Transverse colon (tissue), 4 donors: ENCODE measurements around the gene COX7A1. TPM values are rescaled to one million over a fixed set of nuclear protein-coding genes. Genes with fewer than 3 reads are reported as not detected.
"Not testable (repeated sequence)": the region's sequence is repeated elsewhere in the genome, so short reads cannot be mapped to it uniquely, and the experiment has no call there.

ENCODE experiments used
- DNase-seq: peaks from one replicate; pipeline ENCODE4 v3.0.0-alpha.2; 2019
- H3K27ac ChIP-seq, 4 donors: fragments of 200-600 bp; sonication (generic); 2 replicates each; pipeline ENCODE4 v1.5.1; 2016 to 2018; ENCODE audit warnings: inconsistent platforms in 4 of 4
- H3K27me3 ChIP-seq: fragments of 200-600 bp; sonication (generic); 2 replicates; pipeline ENCODE4 v1.5.1; 2017; ENCODE audit warnings: inconsistent platforms
- H3K36me3 ChIP-seq, 4 donors: fragments of 200-600 bp; sonication (generic); 2 replicates each; pipeline ENCODE4 v1.5.1; 2017 to 2019; ENCODE audit warnings: inconsistent platforms in 4 of 4
- H3K4me1 ChIP-seq, 4 donors: fragments of 200-600 bp; sonication (generic); 2 replicates each; pipeline ENCODE4 v1.5.1; 2017 to 2020; ENCODE audit warnings: inconsistent platforms in 4 of 4
- H3K4me3 ChIP-seq, 4 donors: fragments of 200-600 bp; sonication (generic); 1 replicate in 1 of 4; 2 replicates in 3 of 4; pipeline versions ENCODE4 v1.5.1 to v1.6.1; 2017 to 2019; ENCODE audit warnings: inconsistent platforms in 4 of 4
- H3K9me3 ChIP-seq, 2 donors: fragments of 200-600 bp; sonication (generic); 2 replicates each; pipeline ENCODE4 v1.5.1; 2017 to 2019; ENCODE audit warnings: inconsistent platforms in 2 of 2
- EP300 ChIP-seq: sonication (generic); formaldehyde crosslinking; IDR thresholded peaks from one replicate; pipeline ENCODE4 v1.6.1; 2017; ENCODE audit warnings: antibody characterized with exemption, low read depth
- POLR2A ChIP-seq: fragments of 450-650 bp; IDR thresholded peaks from one replicate; pipeline ENCODE4 v1.6.1; 2016; ENCODE audit warnings: antibody characterized with exemption, mild to moderate bottlenecking, moderate library complexity
- POLR2AphosphoS5 ChIP-seq, 3 donors: sonication (generic); formaldehyde crosslinking; IDR thresholded peaks; one replicate each; pipeline ENCODE4 v1.6.1; 2016; ENCODE audit warnings: antibody characterized with exemption in 3 of 3
- whole genome bisulfite sequencing, 2 donors: methylation state at CpG; one replicate each; pipeline ENCODE4 v1.1.5; 2018; ENCODE audit warnings: low coverage in 1 of 2; 5-methylcytosine and 5-hydroxymethylcytosine counted together
- in situ Hi-C, 4 donors: fragments of 200-750 bp; cut with MboI; loops; one replicate each; pipeline versions ENCODE4 v1.15.0 to v1.15.1; 2017; ENCODE audit warnings: low sequenced_read_pairs in 3 of 4, low pct_ligation_motif_present in 1 of 4, low pct_unique_long_range_greater_than_20kb in 1 of 4
- intact Hi-C: fragments of 100-400 bp; cut with DNase I; formaldehyde crosslinking; loops from one replicate; pipeline ENCODE4 v1.15.1; 2023; ENCODE audit warnings: low total_unique reads
- total RNA-seq, 4 donors: library from RNA; depleted of rRNA; stranded (reverse); fragments of >200 nt; gene quantifications; one replicate each; pipeline ENCODE4 v1.1.0, GENCODE V29; 2016
- TF ChIP-seq, protein P1 (sequence below), 5 experiments: fragments of 200-600 bp in 3 of 5; fragments of 450-650 bp in 2 of 5; sonication (generic) in 3 of 5; IDR thresholded peaks; 1 replicate in 2 of 5; 2 replicates in 3 of 5; pipeline ENCODE4 v1.5.1; 2016 to 2017; ENCODE audit warnings: antibody characterized with exemption in 5 of 5, inconsistent platforms in 3 of 5, mild to moderate bottlenecking in 2 of 5, moderate library complexity in 1 of 5

Gene COX7A1
- 10 to 100 TPM in 2 of 4 donors, 1 to 10 TPM in 1, not detected in 1; 7.8 to 26.3 (median 11.7) TPM for total RNA-seq

DNA sequence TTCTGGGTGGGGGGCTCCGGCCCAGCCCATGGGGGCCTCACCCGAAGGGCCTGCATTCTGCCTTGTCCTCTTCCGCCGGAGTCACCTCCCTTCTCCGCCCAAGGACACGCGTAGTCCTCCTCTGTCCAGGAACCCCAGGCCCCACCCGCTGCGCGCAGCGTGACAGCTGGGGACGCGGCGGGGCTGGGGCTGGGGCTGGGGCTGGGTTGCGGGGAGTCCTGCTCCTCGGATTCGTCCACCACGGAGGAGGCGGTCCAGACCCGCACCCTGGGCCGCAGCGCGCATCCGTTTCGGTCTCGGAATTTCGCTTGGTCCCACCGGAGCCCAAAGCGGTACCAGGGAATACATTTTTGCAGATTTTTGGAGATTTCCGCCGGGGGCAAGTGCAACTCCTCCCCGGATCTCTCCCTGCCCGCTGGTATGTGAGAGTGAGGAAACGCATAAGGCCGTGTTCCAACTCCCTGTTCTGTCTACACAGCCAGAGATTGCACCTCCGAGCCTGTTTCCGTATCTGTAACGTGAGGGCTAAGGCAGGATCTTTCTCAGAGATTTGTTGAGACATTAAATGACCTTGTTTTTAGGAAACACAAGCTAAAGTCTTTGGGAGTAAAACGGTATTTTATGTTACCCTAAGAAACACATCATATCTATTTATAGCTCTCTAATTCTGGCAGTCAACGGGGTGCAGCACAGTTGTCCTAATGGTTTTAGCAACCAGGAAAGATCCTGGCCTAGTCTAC, at the start of gene COX7A1:
COX7A1 (minus strand) TSS at position 96 of the 740 bp plus-strand sequence; CDS start at position 56, 40 bp downstream.
- H3K9me3 ChIP-seq = no peaks in the 10 kb centered on the region
- peak within 1 kb of the TSS; percentile 39 to 54 (median 47) for H3K4me3 ChIP-seq
- in situ Hi-C loops = no loop called here
- H3K36me3 ChIP-seq = peaks cover 0 to 20% (median 7%) of the 10 kb centered on the region in 4 donors
- peak within 1 kb of the TSS; percentile 84 to 95 (median 94) for H3K27ac ChIP-seq
- TF ChIP-seq POLR2AphosphoS5 (IDR thresholded peaks at IDR 0.05) (peak; percentile 63 to 78 (median 71)), POLR2A (peak; percentile 30)
- TF ChIP-seq, protein P1, sequence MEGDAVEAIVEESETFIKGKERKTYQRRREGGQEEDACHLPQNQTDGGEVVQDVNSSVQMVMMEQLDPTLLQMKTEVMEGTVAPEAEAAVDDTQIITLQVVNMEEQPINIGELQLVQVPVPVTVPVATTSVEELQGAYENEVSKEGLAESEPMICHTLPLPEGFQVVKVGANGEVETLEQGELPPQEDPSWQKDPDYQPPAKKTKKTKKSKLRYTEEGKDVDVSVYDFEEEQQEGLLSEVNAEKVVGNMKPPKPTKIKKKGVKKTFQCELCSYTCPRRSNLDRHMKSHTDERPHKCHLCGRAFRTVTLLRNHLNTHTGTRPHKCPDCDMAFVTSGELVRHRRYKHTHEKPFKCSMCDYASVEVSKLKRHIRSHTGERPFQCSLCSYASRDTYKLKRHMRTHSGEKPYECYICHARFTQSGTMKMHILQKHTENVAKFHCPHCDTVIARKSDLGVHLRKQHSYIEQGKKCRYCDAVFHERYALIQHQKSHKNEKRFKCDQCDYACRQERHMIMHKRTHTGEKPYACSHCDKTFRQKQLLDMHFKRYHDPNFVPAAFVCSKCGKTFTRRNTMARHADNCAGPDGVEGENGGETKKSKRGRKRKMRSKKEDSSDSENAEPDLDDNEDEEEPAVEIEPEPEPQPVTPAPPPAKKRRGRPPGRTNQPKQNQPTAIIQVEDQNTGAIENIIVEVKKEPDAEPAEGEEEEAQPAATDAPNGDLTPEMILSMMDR (IDR thresholded peaks at IDR 0.05) = no peak
- peaks cover 0 to 4% (median 4%) of the 10 kb centered on the region in 4 donors for H3K4me1 ChIP-seq
- intact Hi-C loops = no loop called here
- peak; percentile 45 for DNase-seq
- WGBS, 2 donors = 62 to 70% methylated on average over 2 to 37 of the region's 40 CpGs
- H3K27me3 ChIP-seq = no peaks in the 10 kb centered on the region

DNA sequence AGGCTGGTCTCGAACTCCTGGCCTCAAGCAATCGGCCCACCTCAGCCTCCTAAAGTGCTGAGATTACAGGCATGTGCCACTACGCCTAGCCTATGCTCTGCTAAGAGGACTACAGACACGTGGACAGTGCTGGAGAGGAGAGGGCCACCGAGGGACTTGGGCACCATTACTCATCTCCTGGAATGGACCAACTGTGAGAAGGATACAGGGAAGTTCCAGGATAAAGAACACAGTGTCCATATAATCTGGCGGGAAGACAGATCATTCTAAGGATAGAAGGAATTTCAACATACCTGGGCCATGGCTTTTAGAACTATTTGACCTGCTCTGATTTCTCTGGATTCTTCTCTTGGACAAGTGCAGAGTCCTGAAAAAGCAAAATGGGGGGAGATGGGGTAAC, 49.4 kb upstream of the COX7A1 start:
- no peaks in the 10 kb centered on the region for H3K4me1 ChIP-seq

DNA sequence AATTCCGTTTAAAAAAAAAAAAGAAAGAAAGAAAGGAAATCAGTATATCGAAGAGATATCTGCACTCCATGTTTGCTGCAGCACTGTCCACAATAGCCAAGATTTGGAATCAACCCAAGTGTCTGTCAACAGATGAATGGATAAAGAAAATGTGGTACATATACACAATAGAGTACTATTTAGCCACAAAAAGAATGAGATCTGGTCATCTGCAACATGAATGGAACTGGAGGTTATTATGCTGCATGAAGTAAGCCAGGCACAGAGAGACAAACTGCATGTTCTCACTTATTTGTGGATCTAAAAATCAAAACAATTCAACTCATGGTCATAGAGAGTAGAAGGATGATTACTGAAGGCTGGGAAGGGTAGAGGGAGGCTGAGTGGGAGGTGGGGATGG, 45.9 kb upstream of the COX7A1 start:
- no peaks in the 10 kb centered on the region for H3K9me3 ChIP-seq
- WGBS, 2 donors = 81 to 92% methylated on average over 2 of the region's 2 CpGs

More for the DNA sequence above, 49.4 kb upstream of the COX7A1 start:
- in situ Hi-C loops = loop anchor here in 1 of 4 donors (25.0 kb wide), 1 partner anchor 286 kb away; the partner anchor contains the start of gene ZNF566
- TF ChIP-seq POLR2AphosphoS5 (IDR thresholded peaks at IDR 0.05) = no peak
- TF ChIP-seq, protein P1 (IDR thresholded peaks at IDR 0.05) = no peak
- no peak for TF ChIP-seq EP300
- TF ChIP-seq POLR2A = no peak
- DNase-seq = no peak
- Histone ChIP-seq H3K4me3 (no peak overlapping the region), H3K27ac (no peak overlapping the region), H3K36me3 (no peaks in the 10 kb centered on the region), H3K27me3 (no peaks in the 10 kb centered on the region), H3K9me3 (no peaks in the 10 kb centered on the region)
- WGBS, 2 donors = 96 to 100% methylated on average over 1 to 6 of the region's 6 CpGs
- intact Hi-C loops = no loop called here

GRCh38 chr19:36196249-36196648, 44.0 kb upstream of the COX7A1 start:
- Histone ChIP-seq H3K27ac (no peak overlapping the region), H3K36me3 (peaks cover 0 to 13% (median 2%) of the 10 kb centered on the region in 4 donors), H3K4me1 (no peaks in the 10 kb centered on the region), H3K9me3 (no peaks in the 10 kb centered on the region), H3K4me3 (no peak overlapping the region), H3K27me3 (no peaks in the 10 kb centered on the region)
- DNase-seq = no peak
- WGBS, 2 donors = 82 to 93% methylated on average over 1 to 2 of the region's 2 CpGs
- in situ Hi-C loops (no loop called here), intact Hi-C loops (no loop called here)
- TF ChIP-seq POLR2A = no peak
- TF ChIP-seq, protein P1 (IDR thresholded peaks at IDR 0.05) = no peak
- TF ChIP-seq EP300 = no peak
- no peak for TF ChIP-seq POLR2AphosphoS5 (IDR thresholded peaks at IDR 0.05)

More for the DNA sequence above, 45.9 kb upstream of the COX7A1 start:
- no peaks in the 10 kb centered on the region for H3K4me1 ChIP-seq
- TF ChIP-seq POLR2A (no peak), POLR2AphosphoS5 (IDR thresholded peaks at IDR 0.05) (no peak), EP300 (no peak)
- TF ChIP-seq, protein P1 (IDR thresholded peaks at IDR 0.05) = no peak
- DNase-seq = no peak
- intact Hi-C loops (no loop called here), in situ Hi-C loops (no loop called here)
- H3K27ac ChIP-seq = no peak overlapping the region
- no peaks in the 10 kb centered on the region for H3K27me3 ChIP-seq
- H3K36me3 ChIP-seq = peaks cover 0 to 13% (median 2%) of the 10 kb centered on the region in 4 donors
- no peak overlapping the region for H3K4me3 ChIP-seq

DNA sequence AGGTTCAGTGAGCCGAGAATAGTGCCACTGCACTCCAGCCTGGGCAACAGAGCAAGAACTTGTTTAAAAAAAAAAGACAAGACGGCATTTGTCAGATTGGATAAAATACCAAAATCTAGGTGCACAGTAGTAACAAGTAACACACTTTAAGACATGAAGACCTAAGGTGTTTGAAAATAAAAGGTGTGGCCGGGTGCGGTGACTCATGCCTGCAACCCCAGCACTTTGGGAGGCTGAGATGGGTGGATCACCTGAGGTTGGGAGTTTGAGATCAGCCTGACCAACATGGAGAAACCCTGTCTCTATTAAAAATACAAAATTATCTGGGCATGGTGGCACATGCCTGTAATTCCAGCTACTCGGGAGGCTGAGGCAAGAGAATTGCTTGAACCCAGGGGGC, 34.5 kb upstream of the COX7A1 start:
- H3K27me3 ChIP-seq, DNase-seq, H3K4me3 ChIP-seq, in situ Hi-C loops, intact Hi-C loops, H3K4me1 ChIP-seq, H3K9me3 ChIP-seq, H3K27ac ChIP-seq: not testable (repeated sequence)
- WGBS, 2 donors = 96 to 100% methylated on average over 2 to 5 of the region's 5 CpGs
- H3K36me3 ChIP-seq = peaks cover 0 to 12% (median 4%) of the 10 kb centered on the region in 4 donors
